Nephron (organoid): ENCODE results near the gene VAPB.

Experiments used
- H3K27ac Mint-ChIP-seq, 3 experiments: 2 replicates each; pipeline ENCODE4 v1.8.0; 2020; ENCODE audit warnings: mixed read lengths in 3 of 3, mild to moderate bottlenecking in 2 of 3, moderate library complexity in 1 of 3
- H3K27me3 Mint-ChIP-seq: 2 replicates; pipeline ENCODE4 v1.8.0; 2021; ENCODE audit warnings: low read depth, mild to moderate bottlenecking, moderate library complexity, mixed read lengths
- H3K36me3 Mint-ChIP-seq: 2 replicates; pipeline ENCODE4 v1.8.0; 2020; ENCODE audit warnings: low read depth, mixed read lengths
- H3K4me1 Mint-ChIP-seq: 2 replicates; pipeline ENCODE4 v1.8.0; 2020; ENCODE audit warnings: mixed read lengths
- H3K4me3 Mint-ChIP-seq, 3 experiments: 2 replicates each; pipeline ENCODE4 v1.8.0; 2020; ENCODE audit warnings: mild to moderate bottlenecking in 3 of 3, mixed read lengths in 3 of 3, moderate library complexity in 2 of 3
- H3K9me3 Mint-ChIP-seq: 2 replicates; pipeline ENCODE4 v1.8.0; 2020; ENCODE audit warnings: mixed read lengths
- TF ChIP-seq, protein P1 (sequence below), 3 experiments: fragments of 200-600 bp; sonication (generic); IDR thresholded peaks; one replicate each; pipeline ENCODE4 v1.5.0; 2021; ENCODE audit warnings: antibody characterized with exemption in 3 of 3; ENCODE audit not compliant: unreplicated experiment in 3 of 3

Gene VAPB

GRCh38 chr20:58446264-58446959 is 57.4 kb downstream of the VAPB start:
- TF ChIP-seq, protein P1, sequence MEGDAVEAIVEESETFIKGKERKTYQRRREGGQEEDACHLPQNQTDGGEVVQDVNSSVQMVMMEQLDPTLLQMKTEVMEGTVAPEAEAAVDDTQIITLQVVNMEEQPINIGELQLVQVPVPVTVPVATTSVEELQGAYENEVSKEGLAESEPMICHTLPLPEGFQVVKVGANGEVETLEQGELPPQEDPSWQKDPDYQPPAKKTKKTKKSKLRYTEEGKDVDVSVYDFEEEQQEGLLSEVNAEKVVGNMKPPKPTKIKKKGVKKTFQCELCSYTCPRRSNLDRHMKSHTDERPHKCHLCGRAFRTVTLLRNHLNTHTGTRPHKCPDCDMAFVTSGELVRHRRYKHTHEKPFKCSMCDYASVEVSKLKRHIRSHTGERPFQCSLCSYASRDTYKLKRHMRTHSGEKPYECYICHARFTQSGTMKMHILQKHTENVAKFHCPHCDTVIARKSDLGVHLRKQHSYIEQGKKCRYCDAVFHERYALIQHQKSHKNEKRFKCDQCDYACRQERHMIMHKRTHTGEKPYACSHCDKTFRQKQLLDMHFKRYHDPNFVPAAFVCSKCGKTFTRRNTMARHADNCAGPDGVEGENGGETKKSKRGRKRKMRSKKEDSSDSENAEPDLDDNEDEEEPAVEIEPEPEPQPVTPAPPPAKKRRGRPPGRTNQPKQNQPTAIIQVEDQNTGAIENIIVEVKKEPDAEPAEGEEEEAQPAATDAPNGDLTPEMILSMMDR (IDR thresholded peaks at IDR 0.05; ENCODE audit: unreplicated experiment in 3 of 3) = no peak
- Mint-ChIP-seq H3K36me3 (peaks cover 68% of the 10 kb centered on the region), H3K27me3 (no peaks in the 10 kb centered on the region), H3K4me1 (peaks cover 25% of the 10 kb centered on the region), H3K27ac (peak overlapping the region in 2 of 3 experiments; percentile 4 to 7), H3K4me3 (no peak overlapping the region), H3K9me3 (no peaks in the 10 kb centered on the region)

DNA sequence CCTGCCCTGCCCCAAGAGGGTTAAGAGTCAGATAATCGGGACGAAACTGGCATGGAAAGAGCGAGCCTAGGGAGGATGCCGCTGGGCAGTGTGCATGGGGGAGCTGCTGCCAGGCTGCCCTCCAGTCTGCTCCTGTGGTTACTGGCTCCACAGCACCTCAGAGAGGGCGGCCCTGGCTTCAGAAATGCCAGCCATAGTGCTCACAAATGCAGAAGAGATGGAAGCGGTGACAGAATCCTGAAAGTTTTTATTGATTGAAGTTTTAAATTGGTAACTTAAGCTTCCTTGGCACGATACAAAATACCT is 57.9 kb downstream of the VAPB start:
- Mint-ChIP-seq H3K9me3 (no peaks in the 10 kb centered on the region), H3K27me3 (no peaks in the 10 kb centered on the region), H3K4me3 (no peak overlapping the region), H3K36me3 (peaks cover 69% of the 10 kb centered on the region), H3K27ac (peak overlapping the region in 1 of 3 experiments; percentile 4), H3K4me1 (peaks cover 25% of the 10 kb centered on the region)
- TF ChIP-seq, protein P1 (IDR thresholded peaks at IDR 0.05; ENCODE audit: unreplicated experiment in 3 of 3) = no peak

- H3K4me1 Mint-ChIP-seq = peaks cover 25% of the 10 kb centered on the region
- H3K9me3 Mint-ChIP-seq = no peaks in the 10 kb centered on the region
- H3K27me3 Mint-ChIP-seq = no peaks in the 10 kb centered on the region
- peaks cover 71% of the 10 kb centered on the region for H3K36me3 Mint-ChIP-seq
- no peak overlapping the region for H3K4me3 Mint-ChIP-seq
- peak overlapping the region in 2 of 3 experiments; percentile 23 to 28 for H3K27ac Mint-ChIP-seq
- TF ChIP-seq, protein P1 (IDR thresholded peaks at IDR 0.05; ENCODE audit: unreplicated experiment in 3 of 3) = peak; percentile 42 to 55 (median 45)
Observed at GRCh38 chr20:58447511-58448391, 58.7 kb downstream of the VAPB start.

DNA sequence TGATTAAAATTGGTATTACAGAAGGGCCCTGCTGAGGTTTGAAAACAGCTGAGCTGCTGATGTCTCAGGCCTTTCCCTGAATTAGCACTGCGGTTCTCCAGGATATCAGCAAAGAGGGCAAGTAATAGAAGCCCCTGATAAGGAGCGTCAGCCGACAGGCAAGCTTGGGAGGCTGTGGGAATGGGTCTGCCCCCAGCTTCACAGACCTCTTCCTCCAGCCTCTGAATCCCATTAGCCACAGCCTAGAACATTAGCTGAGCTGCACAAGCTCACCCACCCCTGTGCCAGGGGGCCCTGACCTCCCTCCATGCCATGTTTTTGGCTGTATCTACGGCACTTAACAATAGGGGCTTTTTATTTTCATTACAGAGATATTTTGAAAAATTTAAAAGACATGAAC is 59.9 kb downstream of the VAPB start:
- Mint-ChIP-seq H3K9me3 (peaks cover 2% of the 10 kb centered on the region), H3K36me3 (peaks cover 68% of the 10 kb centered on the region), H3K27me3 (no peaks in the 10 kb centered on the region), H3K4me1 (peaks cover 25% of the 10 kb centered on the region), H3K4me3 (no peak overlapping the region), H3K27ac (peak overlapping the region in 1 of 3 experiments; percentile 6)
- TF ChIP-seq, protein P1 (IDR thresholded peaks at IDR 0.05; ENCODE audit: unreplicated experiment in 3 of 3) = no peak

DNA sequence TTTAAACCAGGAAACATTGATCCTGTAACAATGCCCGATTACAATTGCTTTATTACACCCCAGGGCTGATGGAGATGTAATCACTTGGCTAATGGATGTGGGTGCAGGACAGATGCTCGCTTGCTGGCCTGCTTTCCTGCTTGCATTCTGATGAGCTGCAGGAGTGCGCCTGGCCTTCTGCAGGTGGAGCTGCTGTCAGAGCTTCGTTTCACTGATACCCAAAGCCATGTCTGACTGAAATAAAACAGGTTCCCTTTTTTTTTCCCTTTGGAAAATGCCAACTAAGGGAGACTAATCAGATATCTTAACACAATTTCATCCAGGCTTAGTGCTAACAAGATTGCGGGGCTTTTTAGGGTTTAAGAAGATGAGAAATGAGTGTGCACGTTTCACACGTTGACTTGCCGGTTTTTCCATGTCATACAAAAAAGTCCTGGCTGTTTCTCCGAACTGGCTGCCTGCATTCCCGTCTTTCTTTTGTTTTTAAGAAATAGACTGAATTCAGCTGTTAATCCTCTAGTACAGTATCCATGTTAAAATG is 60.7 kb downstream of the VAPB start:
- H3K36me3 Mint-ChIP-seq = peaks cover 68% of the 10 kb centered on the region
- H3K4me1 Mint-ChIP-seq = peaks cover 25% of the 10 kb centered on the region
- H3K27me3 Mint-ChIP-seq = no peaks in the 10 kb centered on the region
- H3K27ac Mint-ChIP-seq = peak overlapping the region in 2 of 3 experiments; percentile 6 to 17
- peaks cover 10% of the 10 kb centered on the region for H3K9me3 Mint-ChIP-seq
- TF ChIP-seq, protein P1 (IDR thresholded peaks at IDR 0.05; ENCODE audit: unreplicated experiment in 3 of 3) = no peak
- H3K4me3 Mint-ChIP-seq = no peak overlapping the region
